Activated CD4-positive, alpha-beta T cell treated with anti-CD3 and anti-CD28 coated beads, Interleukin-2, Interleukin-4, amounts not matched to agents 100 ng/mL and 50 ng/mL, durations not matched to agents 16 hours and 8 hours (primary cell): Measurements from ENCODE around the gene GPR17.

Source experiments
- DNase-seq: peaks from one replicate; pipeline ENCODE4 v3.0.0-alpha.2; 2020; ENCODE audit warnings: low spot score

The GPR17 gene

DNA sequence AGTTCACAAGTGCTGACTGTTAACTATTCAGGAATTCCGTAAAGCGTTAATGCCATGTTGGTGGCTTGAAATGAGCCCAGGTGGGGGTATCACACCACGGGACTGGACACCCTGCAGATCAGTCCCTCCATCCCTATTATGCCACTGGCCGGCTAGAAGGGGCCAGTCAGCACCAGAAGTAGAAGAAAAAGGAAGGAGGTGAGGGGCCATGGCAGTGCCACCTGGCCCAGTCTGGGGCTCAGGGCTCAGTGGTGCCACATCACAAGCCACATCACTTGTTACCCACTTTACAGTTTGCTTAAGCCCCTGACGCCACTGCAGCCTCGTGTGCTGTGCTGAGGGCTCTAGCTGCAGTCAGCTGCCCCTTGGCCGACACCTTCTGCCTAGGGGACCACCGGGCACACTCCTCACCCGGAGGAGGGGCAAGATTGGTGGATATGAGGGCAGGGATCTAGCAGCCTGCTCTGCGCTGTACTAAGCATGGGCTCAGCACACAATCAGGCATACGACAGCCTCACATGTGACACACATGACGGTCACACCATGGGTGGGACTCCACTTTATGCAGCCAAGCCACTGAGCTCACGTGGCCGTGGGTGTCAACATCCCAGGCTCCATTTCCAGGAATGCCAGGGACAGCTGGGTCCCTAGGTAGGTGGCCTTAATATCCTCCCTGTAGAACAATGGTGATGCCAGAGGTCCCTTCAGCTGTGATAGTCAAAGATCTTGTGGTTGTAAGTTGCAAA lies 25.8 kb downstream of the GPR17 start:
- DNase-seq, result no peak

DNA sequence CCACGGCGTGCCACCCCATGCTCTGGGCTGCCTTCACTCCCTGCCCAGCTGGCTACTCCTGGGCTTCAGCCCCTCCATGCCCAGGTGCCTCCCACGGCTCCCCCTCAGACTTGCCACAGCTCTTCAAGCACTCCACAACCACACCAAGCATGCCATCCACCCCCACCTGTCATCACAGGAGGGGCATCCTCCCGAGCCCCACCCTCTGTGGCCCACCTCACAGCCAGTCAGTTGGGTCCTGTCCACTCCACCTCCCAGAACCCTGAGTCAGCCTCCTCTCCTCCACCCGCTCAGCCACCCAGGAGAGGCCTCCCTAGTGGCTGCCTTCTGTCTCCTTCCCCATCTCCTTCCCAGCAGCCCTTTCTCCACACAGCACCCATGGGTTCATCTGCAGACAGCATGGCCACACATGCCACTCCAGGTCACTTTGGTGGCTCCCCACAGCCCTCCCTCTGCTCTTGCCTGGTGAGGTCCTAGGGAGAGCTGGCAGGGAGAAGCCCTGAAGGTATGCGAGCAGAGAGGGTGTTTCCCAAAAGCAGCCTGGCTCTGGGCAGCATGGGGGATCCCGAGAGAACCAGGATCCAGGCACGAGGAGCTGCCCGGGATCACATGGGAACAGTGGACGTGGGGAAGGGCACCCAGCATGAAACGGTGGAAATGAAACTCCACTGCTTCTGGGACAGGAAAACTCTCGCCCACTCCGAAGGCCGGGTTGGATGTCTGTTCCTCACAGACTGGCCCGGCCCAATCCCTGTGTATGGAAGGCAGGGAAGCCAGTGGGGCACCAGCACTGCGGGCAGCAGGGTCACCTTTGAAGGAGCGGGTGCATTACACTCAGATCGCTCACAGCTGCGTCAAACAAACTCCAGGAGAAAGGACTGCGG lies 26.6 kb downstream of the GPR17 start:
- no peak for DNase-seq

DNA sequence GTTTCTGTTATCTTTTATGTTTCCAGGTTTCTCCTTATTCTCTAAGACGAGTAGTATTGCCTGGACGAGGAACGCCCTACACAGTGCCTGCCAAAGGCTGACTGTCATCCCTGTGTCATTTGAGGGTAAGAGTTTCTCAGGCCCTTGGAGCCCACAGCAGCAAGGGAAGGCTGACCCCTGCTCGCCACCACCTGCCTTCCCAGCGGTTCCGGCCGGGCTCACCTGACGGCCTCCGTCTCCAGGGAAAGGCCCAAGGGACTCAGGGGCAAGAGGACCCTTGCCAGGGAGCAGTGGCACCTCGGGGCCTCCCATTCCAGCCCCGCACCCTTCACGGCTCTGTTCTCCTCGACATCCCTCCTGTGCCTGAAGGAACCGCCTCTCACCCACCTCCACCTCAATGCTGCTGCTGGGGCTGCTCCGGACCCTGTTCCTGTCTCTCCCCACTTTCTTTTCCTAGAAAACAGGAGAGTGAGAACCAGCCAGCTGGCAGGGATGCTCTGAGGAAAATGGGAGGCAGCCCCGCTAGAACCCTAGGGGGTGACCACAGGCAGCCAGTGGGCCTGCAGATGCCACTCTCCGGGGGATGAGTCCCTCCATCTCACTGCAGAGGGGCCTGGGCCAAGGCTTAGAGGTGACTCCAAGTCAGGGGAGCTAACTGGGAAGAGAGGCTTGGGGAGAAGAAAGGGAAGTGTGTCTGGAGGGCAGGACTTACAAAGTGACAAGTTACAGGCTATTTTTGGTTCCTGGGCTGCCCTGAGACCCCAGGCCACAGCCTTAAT lies 27.5 kb downstream of the GPR17 start:
- DNase-seq, result no peak

DNA sequence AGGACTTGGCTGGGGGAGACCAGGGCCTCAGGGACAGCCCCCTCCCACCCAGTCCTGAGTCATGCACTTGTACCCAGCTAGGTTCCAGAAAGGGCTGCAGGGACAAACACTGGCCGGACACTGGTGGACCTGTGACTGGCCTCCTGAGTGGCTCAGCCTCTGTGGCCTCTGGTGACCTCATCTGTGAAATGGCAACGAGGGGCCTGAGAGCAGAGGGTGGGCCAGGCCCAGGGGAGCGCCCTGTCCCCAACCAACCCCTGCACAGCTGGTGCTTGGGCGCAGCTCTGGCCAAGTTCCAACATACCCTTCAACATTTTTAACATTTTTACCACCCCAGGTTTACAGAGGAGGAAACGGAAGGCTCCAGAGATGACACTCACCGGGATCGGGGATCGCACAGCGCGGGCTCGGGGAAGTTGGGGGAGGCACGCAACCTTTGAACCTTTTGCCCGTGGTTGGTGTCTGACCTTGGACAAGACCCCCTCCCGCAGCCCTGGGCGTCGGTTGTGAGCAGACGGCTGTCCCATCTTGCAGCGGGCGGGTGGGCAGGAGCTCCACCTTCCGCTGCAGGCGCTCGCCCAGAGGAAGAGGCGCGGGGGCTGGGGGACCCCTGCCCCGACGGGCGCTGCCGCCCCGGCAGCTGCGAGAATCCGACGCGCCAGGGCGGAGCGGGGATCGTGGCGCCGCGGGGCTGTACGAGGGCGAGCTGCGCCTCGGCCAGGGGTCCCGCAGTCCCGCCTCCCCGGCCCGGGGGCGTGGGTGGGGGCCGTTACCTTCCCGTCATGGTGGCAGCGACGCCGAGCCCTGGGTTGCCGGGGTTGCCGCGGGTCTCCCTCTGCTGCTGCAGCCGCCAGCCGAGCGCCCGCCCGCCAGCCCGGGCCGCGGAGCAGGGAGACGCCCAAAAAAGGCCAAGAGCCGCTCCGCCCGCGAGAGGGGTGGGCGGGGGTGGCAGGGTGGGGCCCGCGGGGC lies 28.6 kb downstream of the GPR17 start:
- DNase-seq, result no peak

DNA sequence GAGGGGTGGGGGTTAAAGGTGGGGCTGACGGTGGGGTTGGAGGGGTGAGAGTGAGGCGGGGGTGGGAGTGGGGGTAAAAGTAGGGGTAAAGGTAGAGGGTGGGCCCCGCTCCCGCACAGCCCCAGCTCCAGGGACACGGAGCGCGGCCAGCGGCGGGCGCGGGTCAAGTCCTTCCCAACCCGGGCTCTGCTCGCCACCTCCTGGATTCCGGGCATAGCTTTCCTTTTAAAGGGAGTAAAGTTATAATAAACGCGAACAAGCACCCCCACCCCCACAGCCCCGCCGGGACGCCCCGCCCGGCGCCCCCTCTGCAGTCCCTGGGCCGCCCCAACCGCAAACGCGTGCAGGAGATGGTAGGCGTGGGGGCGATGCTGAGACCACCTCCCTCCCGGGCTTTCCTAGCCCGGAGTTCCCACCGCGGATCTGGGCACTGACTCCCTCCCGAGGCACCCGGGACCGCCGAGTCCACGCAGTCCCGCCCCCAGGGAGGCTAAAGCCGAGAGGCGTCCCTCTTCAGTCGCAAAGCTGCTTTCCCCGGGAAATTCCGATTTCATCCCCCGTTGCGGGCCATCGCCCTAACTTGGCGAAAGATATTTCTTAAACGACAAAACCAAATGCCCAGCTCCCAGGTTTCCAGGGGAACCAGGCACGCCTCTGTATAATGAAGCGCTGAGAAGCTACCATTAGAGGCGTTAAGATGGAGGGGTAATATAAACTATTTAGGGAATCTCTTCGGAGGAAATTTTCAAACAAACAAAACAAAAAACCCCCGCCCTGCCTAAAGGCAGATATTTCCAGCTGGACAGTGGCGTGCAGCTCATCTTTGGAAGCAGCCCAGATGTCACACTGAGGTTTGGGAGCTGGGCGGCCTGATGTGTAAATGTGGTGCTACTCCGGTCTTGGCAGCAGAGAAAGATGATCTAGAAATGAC lies 29.6 kb downstream of the GPR17 start, which contains the start of gene LIMS2:
Gene LIMS2, minus strand, starts transcription at position 200 of the 931 bp plus-strand sequence. CDS start 506 bp downstream, outside the sequence.
- no peak for DNase-seq

DNA sequence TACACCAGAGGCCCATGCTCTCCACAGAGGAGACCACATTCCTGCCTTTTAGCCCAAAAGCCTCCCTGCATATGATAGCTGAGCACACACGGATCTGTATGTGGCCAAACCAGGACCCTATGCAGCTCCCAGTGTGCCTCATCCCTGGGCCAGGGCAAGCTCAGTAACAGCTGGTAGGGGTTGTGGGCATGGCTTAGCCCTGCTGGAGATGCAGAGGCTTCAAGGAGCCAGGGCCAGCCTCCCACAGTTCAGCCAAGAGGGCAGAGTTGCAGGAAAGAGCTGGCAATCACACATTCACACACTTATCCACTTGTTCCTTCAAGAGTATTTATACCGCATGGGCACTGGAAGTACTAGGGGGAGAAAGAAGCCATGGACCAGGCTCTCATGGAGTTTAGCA lies 31.0 kb downstream of the GPR17 start:
- no peak for DNase-seq

DNA sequence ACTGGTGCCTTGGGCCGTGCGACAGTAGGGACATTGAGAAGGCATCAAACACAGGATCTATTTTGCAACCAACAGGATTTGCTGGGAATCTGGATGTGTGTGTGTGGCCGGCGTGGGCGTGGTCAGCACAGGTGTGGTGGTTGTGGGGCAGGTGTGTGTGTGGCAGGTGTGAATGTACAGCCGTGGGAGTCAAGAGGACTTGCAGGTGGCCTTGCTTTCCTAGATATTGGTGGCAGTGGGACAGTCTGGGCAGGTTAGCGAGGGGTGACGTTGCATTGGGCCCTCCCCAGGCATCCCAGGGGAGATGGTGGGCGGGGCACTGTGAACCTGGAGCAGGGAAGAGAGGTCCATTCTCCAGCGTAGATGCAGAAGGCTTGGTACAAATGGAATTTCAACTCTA lies 32.6 kb downstream of the GPR17 start:
- DNase-seq, result no peak

DNA sequence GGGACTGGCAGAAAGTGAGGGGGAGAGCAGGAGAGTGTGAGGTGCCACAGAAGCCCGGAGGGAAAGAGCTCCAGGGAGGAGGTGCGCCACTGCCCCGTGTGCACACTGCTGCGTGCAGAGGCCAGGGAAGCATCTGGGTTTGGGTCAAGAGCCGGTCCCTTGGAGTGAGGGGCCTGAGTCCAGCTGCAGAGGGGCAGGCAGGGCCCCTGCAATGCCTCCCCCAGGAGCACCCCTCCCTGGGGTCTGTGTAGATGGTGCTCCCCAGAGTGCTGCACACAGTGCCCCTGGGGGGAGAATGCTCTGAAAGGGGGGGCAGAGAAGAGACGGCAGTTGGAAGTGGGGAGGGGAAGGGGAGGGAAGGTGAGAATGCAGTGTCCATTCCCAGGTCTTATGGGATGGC lies 33.0 kb downstream of the GPR17 start:
- no peak for DNase-seq

DNA sequence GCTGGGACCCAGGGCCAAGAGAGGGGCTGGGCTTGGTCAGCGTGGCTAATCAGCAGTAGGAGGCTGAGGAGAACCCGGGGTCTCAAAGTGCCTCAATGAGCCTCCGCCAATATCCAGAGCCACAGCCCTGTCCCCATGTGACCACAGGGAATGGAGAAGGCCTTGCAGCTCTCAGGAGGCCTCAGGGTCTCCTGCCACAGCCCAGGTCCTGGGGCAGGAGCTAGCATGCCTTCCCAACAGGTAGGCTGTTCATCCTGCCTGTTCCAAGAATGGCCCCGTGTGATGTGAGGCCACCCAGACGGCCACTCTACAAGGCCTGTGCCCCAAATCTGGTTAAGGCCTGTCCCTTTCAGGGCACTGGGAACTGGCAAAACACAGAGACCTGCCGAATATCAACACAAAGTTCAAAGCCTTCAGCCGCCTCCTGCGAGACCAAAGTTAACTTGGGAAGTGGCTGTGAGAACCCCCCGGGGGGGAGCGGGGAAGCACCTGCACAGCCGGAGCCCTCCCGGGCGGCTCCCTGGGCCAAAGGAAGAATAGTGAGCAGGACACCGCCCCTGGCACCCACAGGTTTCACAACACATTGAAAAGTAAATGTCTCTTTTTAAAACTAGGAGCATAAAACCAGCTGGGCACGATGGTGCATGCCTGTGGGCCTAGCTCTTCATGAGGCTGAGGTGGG lies 33.9 kb downstream of the GPR17 start:
- DNase-seq, result no peak

DNA sequence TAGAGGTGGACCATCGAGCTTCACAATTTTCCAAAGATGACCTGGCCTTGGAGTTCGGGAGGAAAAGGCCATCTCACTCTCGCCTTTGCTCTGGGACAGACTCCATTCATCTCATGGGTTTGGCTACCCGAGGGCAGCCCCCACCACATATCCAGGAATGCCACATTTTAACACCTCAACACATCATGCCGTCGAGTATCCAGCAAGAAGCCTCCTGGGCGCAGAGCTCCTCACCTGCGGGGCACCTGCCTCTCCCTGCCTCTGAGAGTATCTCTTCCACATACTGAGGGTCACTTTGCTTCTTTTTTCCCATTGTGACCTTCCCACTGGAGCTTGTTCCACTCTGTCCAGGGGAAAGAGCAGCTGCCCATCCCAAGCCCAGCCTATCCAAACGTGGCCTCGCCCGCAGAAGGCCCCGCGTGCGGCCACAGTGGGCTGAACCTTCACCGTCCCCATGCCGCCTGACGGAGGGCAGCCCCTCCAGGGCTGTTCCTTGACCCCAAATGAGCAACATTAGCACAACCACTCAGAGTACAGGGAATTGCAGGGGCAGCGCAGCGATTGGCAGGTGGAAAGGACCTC lies 34.8 kb downstream of the GPR17 start:
- DNase-seq, result no peak

DNA sequence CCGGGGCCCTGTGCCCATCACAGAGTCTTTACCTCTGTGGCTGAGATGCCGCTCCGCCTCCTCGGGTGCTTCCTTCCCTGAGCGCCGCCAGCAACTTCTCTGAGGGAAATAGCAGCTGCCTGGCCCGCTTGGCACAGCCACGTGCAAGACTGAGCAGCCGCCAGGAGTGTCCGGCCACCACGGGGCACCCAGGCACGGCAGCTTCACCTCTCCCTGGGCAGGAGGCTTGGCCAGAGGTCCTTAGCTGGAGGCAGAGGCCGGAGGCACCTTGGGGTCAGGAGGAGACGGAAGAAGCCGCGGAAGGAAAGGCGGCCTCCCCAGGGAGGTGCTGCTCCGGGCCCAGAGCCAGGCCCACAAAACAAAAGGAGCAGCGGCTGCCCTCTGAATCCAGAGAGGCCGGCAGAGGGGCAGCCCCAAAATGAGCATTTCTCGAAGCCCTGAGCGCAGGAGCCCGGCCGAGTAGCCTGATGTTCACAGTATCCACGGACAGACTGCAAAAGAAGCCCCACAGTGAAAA lies 35.4 kb downstream of the GPR17 start:
- DNase-seq, result no peak

DNA sequence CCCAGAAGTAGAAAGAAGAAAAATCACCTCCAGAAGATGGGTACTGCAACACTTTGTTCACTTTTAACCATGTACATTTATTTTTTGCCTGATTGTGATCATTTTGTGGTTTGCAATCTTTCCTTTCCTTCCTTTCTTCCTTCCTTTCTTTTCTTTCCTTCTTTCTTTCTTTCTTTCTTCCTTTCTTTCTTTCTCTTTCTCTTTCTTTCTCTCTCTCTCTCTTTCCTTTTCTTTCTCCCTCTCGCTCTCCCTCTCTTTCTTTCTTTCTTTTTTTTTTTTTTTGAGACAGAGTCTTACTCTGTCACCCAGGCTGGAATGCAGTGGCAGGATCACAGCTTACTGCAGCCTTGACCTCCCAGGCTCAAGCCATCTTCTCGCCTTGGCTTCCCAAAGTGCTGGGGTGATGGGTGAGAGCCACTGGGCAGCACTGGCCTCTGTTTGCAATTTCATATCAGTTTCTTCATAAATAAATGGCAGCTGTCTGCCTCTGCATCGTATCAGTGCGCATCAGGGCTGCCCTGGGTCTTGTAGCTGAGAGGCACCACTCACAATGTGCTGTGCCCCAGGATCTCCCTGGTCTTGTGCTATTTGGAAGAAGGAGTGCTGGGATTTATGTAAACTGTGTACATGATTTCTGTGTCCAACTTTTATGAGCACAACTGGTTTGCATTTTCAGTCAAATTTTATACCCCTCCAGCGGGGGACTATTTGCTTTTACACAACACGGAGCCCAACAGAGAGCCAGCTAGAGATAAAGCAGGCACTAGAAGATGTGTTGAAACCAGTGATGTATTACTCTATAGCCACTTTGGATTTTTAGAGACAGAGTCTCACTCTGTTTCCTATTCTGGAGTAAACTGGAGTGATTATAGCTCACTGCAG lies 36.3 kb downstream of the GPR17 start:
- DNase-seq, result no peak

DNA sequence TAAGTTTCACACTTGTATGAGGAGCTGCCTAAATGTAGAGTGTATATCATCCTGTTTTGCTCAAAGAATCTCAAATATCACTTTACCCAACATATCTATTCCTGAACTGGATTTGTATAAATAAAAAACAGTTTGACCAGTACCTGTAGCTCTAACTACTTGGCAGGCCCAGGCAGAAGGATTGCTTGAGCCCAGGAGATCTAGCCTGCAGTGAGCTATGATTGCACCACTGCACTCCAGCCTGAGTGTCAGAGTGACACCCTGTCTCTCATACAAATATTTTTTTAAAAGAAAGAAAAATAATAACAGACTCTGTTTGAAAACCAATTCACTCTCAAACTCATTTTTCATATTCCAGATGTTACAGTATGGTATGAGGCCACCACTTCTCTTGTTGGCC lies 37.1 kb downstream of the GPR17 start:
- no peak for DNase-seq

DNA sequence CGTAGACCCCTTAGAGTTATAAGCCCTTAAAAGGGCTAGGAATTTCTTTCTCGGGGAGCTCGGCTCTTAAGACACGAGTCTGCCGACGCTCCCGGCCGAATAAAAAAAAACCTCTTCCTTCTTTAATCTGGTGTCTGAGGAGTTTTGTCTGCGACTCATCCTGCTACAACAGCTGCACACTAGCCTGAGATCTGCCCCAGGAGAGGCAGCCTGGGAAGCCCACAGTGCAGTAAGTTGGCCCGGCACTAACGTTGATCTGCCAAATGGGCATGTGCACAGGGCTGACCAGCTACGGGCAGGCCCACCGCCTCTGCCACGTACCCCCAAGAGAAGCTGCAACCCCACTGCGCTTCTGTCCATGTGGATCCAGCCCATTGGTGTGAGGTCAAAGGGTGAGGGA lies 37.8 kb downstream of the GPR17 start:
- no peak for DNase-seq

DNA sequence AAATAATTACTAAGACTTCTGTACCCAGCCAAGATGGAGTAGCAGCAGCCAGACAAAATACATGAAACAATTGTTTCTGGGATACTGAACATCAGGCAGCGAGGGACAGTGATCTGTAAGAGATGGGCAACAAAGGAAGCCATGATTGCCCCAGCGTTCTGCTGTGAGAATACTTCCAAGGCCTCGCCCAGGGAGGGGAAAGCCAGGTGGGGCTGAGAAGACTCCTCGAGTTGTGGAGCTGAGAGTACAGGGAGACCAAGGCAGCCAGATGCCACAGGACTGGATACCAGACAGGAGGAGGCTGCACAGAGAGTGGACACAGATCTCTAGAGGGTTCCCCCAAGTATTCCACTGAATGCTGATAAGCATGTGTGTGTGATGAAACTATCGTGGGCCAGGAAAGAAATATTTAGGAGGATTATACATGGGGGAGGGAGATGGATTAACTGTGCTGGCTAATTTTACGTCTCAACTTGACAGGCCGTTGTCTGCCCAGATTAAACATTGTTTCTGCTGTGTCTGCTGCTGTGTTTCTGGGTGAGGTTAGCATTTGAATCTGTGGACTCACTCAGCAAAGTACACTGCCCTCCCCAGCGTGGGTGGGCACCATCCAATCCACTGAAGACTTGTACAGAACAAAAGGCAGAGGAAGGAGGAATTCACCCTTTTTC lies 39.6 kb downstream of the GPR17 start:
- no peak for DNase-seq

DNA sequence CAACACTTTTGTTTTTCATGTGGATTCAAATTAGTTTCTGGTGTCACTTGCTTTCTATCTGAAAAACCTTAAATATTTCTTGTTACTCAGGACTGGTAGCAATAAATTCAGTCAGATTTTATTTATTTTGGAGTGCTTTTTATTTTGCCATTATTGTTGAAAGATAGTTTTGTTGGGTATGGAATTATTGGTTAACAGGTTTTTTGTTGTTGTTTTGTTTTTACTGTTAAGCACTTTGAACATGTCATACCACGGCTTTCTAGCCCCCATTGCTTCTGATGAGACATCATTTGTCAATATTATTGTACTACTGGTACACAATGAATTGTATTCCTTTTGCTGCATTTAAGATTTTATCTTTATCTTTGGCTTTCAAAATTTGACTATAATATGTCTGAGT lies 42.5 kb downstream of the GPR17 start:
- no peak for DNase-seq

DNA sequence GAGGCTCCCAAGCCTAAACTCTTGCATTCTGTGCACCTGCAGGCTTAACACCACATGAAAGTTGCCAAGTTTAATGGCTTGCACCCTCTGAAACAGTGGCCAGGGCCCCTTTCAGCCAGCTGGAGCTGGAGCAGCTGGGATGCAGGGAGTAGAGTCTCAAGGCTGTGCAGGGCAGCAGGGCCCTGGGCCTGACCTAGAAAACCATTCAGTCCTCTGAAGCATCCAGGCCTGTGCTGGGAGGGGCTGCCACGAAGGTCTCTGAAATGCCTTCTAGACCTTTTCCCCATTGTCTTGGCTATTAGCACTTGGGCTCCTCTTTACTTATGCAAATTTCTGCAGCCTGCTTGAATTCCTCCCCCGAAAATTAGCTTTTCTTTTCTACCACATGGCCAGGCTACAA lies 44.7 kb downstream of the GPR17 start:
- no peak for DNase-seq
